SK-N-SH (cell line): Measurements from ENCODE around the gene FGF22.

Source experiments
- EP300 ChIP-seq, 2 experiments: IDR thresholded peaks; 2 replicates each; pipeline versions ENCODE4 v1.4.0 to v1.6.1; 2012; ENCODE audit warnings: borderline replicate concordance in 1 of 2, low read depth in 1 of 2, low read length in 1 of 2
- FOXM1 ChIP-seq: IDR thresholded peaks from 2 replicates; pipeline ENCODE4 v1.4.0; 2012; ENCODE audit warnings: low read depth, mild to moderate bottlenecking
- POLR2AphosphoS5 ChIP-seq: IDR thresholded peaks from 2 replicates; pipeline ENCODE4 v1.6.1; 2012; ENCODE audit warnings: low read depth, low read length
- RAD21 ChIP-seq: IDR thresholded peaks from 2 replicates; pipeline ENCODE4 v1.6.1; 2012; ENCODE audit warnings: mild to moderate bottlenecking, low read length
- TF ChIP-seq, protein P1 (sequence below): fragments of 200-600 bp; sonication (generic); IDR thresholded peaks from 2 replicates; pipeline ENCODE4 v1.6.1; 2017; ENCODE audit warnings: antibody characterized with exemption, mild to moderate bottlenecking, moderate library complexity

DNA sequence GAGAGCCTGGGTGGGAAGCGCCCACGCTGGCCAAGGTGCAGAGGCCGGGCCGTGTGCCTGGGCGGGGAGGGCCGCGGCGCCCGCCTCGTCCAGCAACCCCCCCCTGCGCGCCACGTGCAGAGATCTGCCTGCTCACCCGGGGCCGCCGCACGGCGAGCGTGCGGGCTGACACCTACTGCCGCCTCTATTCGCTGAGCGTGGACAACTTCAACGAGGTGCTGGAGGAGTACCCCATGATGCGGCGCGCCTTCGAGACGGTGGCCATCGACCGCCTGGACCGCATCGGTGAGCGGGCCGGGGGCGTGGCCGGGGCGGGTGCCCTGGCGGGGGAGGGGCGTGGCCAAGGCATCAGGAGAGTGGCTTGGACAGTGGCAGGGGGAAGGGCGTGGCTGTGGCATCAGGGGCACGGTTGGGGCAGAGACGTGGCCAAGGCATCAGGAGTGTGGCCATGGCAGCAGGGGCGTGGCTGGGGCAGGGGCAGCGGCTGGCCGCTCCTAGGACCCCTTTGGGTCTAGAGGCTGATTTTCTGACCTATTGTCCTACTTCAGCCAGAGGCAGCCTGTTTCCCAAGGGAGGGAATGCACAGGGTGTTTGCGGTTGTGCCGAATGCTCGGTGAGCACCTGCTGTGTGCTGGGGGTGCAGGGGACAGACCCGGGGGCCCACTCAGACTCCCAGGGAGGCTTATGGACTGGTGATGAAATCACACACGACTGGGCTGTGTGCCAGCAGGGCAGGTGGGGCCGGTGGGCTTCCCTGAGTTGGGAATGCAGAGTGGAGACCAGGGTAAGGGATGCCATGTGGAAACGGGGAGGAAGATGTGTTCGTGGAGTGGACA is 25.7 kb upstream of the FGF22 start:
- TF ChIP-seq EP300 (IDR thresholded peaks at IDR 0.05; ENCODE audit: borderline replicate concordance in 1 of 2, low read depth in 1 of 2, low read length in 1 of 2) (no peak), RAD21 (no peak), POLR2AphosphoS5 (no peak), FOXM1 (no peak)
- TF ChIP-seq, protein P1, sequence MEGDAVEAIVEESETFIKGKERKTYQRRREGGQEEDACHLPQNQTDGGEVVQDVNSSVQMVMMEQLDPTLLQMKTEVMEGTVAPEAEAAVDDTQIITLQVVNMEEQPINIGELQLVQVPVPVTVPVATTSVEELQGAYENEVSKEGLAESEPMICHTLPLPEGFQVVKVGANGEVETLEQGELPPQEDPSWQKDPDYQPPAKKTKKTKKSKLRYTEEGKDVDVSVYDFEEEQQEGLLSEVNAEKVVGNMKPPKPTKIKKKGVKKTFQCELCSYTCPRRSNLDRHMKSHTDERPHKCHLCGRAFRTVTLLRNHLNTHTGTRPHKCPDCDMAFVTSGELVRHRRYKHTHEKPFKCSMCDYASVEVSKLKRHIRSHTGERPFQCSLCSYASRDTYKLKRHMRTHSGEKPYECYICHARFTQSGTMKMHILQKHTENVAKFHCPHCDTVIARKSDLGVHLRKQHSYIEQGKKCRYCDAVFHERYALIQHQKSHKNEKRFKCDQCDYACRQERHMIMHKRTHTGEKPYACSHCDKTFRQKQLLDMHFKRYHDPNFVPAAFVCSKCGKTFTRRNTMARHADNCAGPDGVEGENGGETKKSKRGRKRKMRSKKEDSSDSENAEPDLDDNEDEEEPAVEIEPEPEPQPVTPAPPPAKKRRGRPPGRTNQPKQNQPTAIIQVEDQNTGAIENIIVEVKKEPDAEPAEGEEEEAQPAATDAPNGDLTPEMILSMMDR: no peak
